M059J (cell line): ENCODE data around the gene MEIKIN. TPM values are rescaled to one million over a fixed set of nuclear protein-coding genes. Genes with fewer than 3 reads are reported as not detected.
A peak's percentile ranks its signal among the peaks of the same experiment; 100 is the strongest.

ENCODE experiments used
- DNase-seq: peaks from one replicate; pipeline ENCODE4 v3.0.0-alpha.2; 2012; ENCODE audit warnings: low read depth
- total RNA-seq: library from RNA; depleted of rRNA; stranded (reverse); fragments of >200 nt; shearing (Covaris generic); gene quantifications from 2 replicates; pipeline ENCODE4 v1.2.3, GENCODE V29; 2014

The MEIKIN gene
- total RNA-seq, 1 experiment from 2014 or later: not detected

GRCh38 chr5:131973089-131973712 lies 27.7 kb upstream of the MEIKIN start:
- no peak for DNase-seq

- peak; percentile 7 for DNase-seq
Observed at GRCh38 chr5:131968396-131968954, 23.0 kb upstream of the MEIKIN start.

GRCh38 chr5:131966551-131966950 lies 21.1 kb upstream of the MEIKIN start:
- no peak for DNase-seq

- no peak for DNase-seq
Observed at GRCh38 chr5:131965826-131966415, 20.5 kb upstream of the MEIKIN start.

GRCh38 chr5:131959906-131960305 lies 14.4 kb upstream of the MEIKIN start:
- DNase-seq: peak; percentile 7

- DNase-seq: no peak
Observed at GRCh38 chr5:131959136-131959535, 13.7 kb upstream of the MEIKIN start.

GRCh38 chr5:131957721-131958441 lies 12.4 kb upstream of the MEIKIN start:
- DNase-seq: no peak

- no peak for DNase-seq
Observed at GRCh38 chr5:131953969-131954368, 8.5 kb upstream of the MEIKIN start.

- DNase-seq: peak; percentile 7
Observed at GRCh38 chr5:131952301-131952857, 6.9 kb upstream of the MEIKIN start.

- no peak for DNase-seq
Observed at GRCh38 chr5:131950706-131951105, 5.2 kb upstream of the MEIKIN start.

GRCh38 chr5:131947445-131947844 lies 2.0 kb upstream of the MEIKIN start:
- no peak for DNase-seq

- no peak for DNase-seq
Observed at GRCh38 chr5:131944702-131945550, 537 bp downstream of the MEIKIN start.

GRCh38 chr5:131943916-131944315 lies 1.5 kb downstream of the MEIKIN start:
- no peak for DNase-seq

GRCh38 chr5:131942016-131942415 lies 3.4 kb downstream of the MEIKIN start:
- DNase-seq: no peak

GRCh38 chr5:131939690-131940345 lies 5.6 kb downstream of the MEIKIN start:
- no peak for DNase-seq

- DNase-seq: no peak
Observed at GRCh38 chr5:131932235-131932634, 13.2 kb downstream of the MEIKIN start.

- DNase-seq: no peak
Observed at GRCh38 chr5:131928957-131929356, 16.5 kb downstream of the MEIKIN start.

GRCh38 chr5:131926168-131926567 lies 19.3 kb downstream of the MEIKIN start:
- DNase-seq: no peak

GRCh38 chr5:131916481-131916880 lies 29.0 kb downstream of the MEIKIN start:
- no peak for DNase-seq

- DNase-seq: no peak
Observed at GRCh38 chr5:131914472-131914871, 31.0 kb downstream of the MEIKIN start.

GRCh38 chr5:131913603-131914002 lies 31.9 kb downstream of the MEIKIN start:
- no peak for DNase-seq
